ENCODE data around the gene LENG1. TPM values are rescaled to one million over a fixed set of nuclear protein-coding genes. Genes with fewer than 3 reads are reported as not detected.

The LENG1 gene
- total and polyA plus RNA-seq, 9 donors, result 5.2 to 14.0 (median 8.5) TPM

DNA sequence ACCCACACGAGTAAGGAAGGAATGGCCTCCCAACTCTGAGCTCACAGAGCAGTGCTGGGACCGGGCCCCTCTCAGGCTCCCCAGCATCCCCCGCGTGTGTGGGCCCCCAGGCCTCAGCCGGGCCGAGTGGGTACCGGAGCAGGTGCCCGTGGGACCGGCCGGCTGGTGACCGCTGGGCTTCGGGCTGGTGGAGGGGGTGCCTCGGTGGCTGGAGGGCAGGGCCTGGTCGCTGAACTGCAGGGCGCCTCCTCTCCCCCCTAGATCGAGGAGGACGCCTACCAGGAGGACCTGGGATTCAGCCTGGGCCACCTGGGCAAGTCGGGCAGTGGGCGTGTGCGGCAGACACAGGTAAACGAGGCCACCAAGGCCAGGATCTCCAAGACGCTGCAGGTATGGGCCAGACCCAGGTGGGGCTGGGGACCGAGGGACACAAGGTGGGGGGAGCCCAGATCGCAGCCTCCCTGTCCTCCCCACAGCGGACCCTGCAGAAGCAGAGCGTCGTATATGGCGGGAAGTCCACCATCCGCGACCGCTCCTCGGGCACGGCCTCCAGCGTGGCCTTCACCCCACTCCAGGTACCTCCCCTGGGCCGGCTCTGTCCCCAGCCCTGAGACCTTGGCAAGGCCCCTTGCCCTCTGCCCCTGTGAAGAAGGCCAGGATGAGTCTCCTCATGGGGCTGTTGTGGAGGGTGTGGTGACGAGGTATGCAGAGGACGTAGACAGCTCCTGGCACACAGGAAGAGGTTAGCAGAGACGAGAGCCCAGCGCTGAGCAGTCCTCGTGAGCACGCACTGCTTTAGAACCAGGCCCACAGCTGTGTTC, 30.5 kb downstream of the LENG1 start:
- no peak overlapping the region for H3K4me3 ChIP-seq
- H3K36me3 ChIP-seq, result no peaks in the 10 kb centered on the region
- TF ChIP-seq EP300 (IDR thresholded peaks at IDR 0.05) (no peak), CTCF (IDR thresholded peaks at IDR 0.05) (no peak), POLR2A (IDR thresholded peaks at IDR 0.05) (no peak)
- WGBS, 3 donors, result 93 to 95% (median 93%) methylated on average over 40 to 41 of the region's 41 CpGs
- no peak for DNase-seq
- no peaks in the 10 kb centered on the region for H3K4me1 ChIP-seq (ENCODE audit: insufficient read depth)
- H3K27me3 ChIP-seq, result no peaks in the 10 kb centered on the region
- H3K9me3 ChIP-seq, result no peaks in the 10 kb centered on the region
- no peak overlapping the region for H3K27ac ChIP-seq
- intact Hi-C loops (cut with DNase I), result no loop called here

DNA sequence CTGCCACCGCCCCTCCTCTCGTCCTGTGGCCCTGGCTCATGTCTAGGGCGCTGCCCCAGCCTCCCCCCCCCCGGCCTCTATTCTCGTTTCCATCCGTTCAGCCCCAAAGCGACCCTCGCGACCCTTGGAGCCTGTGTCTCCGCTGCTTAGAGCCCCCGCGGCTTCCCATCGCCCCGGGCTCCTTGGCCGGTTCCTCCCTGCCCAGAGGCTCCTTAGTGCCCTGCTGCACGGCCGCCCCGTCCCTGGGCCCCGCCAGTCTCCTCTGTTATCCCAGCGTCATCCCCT, 31.1 kb downstream of the LENG1 start:
- WGBS, 3 donors, result 86 to 88% (median 88%) methylated on average over 20 of the region's 20 CpGs
- Histone ChIP-seq H3K4me1 (ENCODE audit: insufficient read depth) (no peaks in the 10 kb centered on the region), H3K4me3 (no peak overlapping the region), H3K27me3 (no peaks in the 10 kb centered on the region), H3K36me3 (no peaks in the 10 kb centered on the region), H3K9me3 (no peaks in the 10 kb centered on the region), H3K27ac (no peak overlapping the region)
- intact Hi-C loops (cut with DNase I), result no loop called here
- TF ChIP-seq EP300 (IDR thresholded peaks at IDR 0.05) (no peak), CTCF (IDR thresholded peaks at IDR 0.05) (no peak), POLR2A (IDR thresholded peaks at IDR 0.05) (no peak)
- DNase-seq, result no peak

DNA sequence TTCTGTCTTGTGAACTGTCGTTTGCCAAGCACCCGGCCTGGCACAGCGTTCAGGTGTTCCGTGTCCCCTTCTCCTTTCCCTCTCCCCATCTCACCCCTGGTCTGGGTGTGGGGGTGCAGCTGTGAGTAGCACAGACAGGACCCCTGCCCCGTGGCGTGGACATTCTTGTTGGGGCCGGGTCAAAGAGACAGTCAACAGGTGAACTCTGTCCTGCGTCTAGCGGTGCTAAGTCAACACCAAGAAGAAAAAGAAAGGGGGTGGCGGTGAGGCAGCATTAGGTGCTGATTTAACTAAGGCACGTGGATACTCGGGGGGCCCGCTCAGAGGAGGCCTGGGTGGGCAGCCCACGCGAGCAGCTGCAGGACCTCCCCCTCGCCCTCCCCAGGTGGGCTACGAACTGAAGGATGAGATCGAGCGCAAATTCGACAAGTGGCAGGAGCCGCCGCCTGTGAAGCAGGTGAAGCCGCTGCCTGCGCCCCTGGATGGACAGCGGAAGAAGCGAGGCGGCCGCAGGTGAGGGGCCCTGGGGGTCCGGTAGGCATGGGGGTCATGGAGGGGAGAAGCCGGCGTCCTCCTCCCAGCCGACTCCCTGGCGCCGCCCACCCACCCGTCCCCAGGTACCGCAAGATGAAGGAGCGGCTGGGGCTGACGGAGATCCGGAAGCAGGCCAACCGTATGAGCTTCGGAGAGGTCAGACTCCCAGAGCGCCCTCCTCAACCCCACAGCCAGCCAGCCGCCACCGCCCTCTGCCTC, 31.7 kb downstream of the LENG1 start:
- no peak for TF ChIP-seq EP300 (IDR thresholded peaks at IDR 0.05)
- no peak for TF ChIP-seq POLR2A (IDR thresholded peaks at IDR 0.05)
- no peak for TF ChIP-seq CTCF (IDR thresholded peaks at IDR 0.05)
- Histone ChIP-seq H3K27ac (no peak overlapping the region), H3K9me3 (no peaks in the 10 kb centered on the region), H3K4me1 (ENCODE audit: insufficient read depth) (no peaks in the 10 kb centered on the region), H3K4me3 (no peak overlapping the region), H3K36me3 (no peaks in the 10 kb centered on the region), H3K27me3 (no peaks in the 10 kb centered on the region)
- no peak for DNase-seq
- intact Hi-C loops (cut with DNase I), result no loop called here
- WGBS, 3 donors, result 87 to 94% (median 89%) methylated on average over 44 of the region's 44 CpGs

DNA sequence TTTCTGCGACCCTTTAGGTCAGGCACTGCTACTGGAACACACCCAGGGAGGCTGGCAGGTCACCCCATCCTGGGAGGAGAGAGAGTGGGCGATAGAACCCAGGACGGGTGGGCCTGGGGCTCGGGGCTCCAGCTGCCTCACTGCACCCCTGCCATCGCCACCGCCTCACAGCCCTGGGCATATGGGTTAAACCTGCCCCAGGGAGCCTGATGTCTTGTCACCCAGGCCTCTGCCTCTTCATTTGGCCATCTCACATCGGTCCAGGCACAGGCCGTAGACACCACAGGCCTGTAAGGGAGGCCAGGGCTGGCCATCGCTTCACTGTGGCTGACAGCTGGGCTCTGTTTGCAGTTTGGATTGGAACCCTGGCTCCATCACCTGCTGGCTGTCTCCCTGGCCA, 33.8 kb downstream of the LENG1 start:
- Histone ChIP-seq H3K9me3 (no peaks in the 10 kb centered on the region), H3K27me3 (no peaks in the 10 kb centered on the region), H3K4me3 (no peak overlapping the region), H3K36me3 (no peaks in the 10 kb centered on the region), H3K4me1 (ENCODE audit: insufficient read depth) (no peaks in the 10 kb centered on the region), H3K27ac (no peak overlapping the region)
- no peak for TF ChIP-seq POLR2A (IDR thresholded peaks at IDR 0.05)
- TF ChIP-seq CTCF (IDR thresholded peaks at IDR 0.05), result no peak
- no peak for TF ChIP-seq EP300 (IDR thresholded peaks at IDR 0.05)
- 83 to 89% (median 86%) methylated on average over 9 of the region's 9 CpGs for WGBS, 3 donors
- DNase-seq, result no peak
- intact Hi-C loops (cut with DNase I), result no loop called here
